Right ventricle myocardium superior (tissue), 1 donor: ENCODE data around the gene PPIL6. TPM values are rescaled to one million over a fixed set of nuclear protein-coding genes. Genes with fewer than 3 reads are reported as not detected.

ENCODE experiments used
- ATAC-seq: fragments of 200-7000 bp; cut with Tn5 transposase; one replicate; pipeline ENCODE4 v1.9.1; 2020; ENCODE audit warnings: mild to moderate bottlenecking; ENCODE audit not compliant: poor library complexity
- DNase-seq: peaks from one replicate; pipeline ENCODE4 v3.0.0-alpha.2; 2020
- intact Hi-C: fragments of 100-400 bp; cut with DNase I; formaldehyde crosslinking; loops from one replicate; pipeline ENCODE4 v1.11.2; 2022
- total RNA-seq: library from RNA; stranded (reverse); fragmentation: NEBNext Ultra II Directional; extraction: Animal tissue kit (Norgen Biotek cat#: 25700); gene quantifications from one replicate; pipeline ENCODE4 v1.2.1, GENCODE V29; 2021
- donor health status: DM: no; HTN: yes; CAD: no; lungs with severe emphysema.

PPIL6 gene
- total RNA-seq, 1 donor from 2014 or later = 5.5 TPM

- intact Hi-C loops = no loop called here
- ATAC-seq (no peak), DNase-seq (no peak)
Observed at GRCh38 chr6:109434456-109434855, 6.0 kb downstream of the PPIL6 start.

GRCh38 chr6:109429496-109429895, 10.9 kb downstream of the PPIL6 start:
- DNase-seq (no peak), ATAC-seq (no peak)
- intact Hi-C loops = no loop called here

- intact Hi-C loops = no loop called here
- DNase-seq = no peak
Observed at GRCh38 chr6:109428889-109429477, 11.4 kb downstream of the PPIL6 start.

GRCh38 chr6:109424946-109425345, 15.5 kb downstream of the PPIL6 start:
- ATAC-seq (no peak), DNase-seq (no peak)
- intact Hi-C loops = no loop called here

More at GRCh38 chr6:109428889-109429477, 11.4 kb downstream of the PPIL6 start:
- peak; percentile 52 for ATAC-seq

- intact Hi-C loops = no loop called here
- DNase-seq (no peak), ATAC-seq (no peak)
Observed at GRCh38 chr6:109421184-109421583, 19.2 kb downstream of the PPIL6 start.

GRCh38 chr6:109420751-109421150, 19.7 kb downstream of the PPIL6 start:
- intact Hi-C loops = no loop called here
- no peak for DNase-seq
- ATAC-seq = no peak

GRCh38 chr6:109417646-109418045, 22.8 kb downstream of the PPIL6 start:
- intact Hi-C loops = no loop called here
- ATAC-seq (no peak), DNase-seq (no peak)

- intact Hi-C loops = no loop called here
- ATAC-seq = no peak
- no peak for DNase-seq
Observed at GRCh38 chr6:109411034-109411433, 29.4 kb downstream of the PPIL6 start.

- intact Hi-C loops = no loop called here
- ATAC-seq (no peak), DNase-seq (no peak)
Observed at GRCh38 chr6:109406196-109406595, 34.2 kb downstream of the PPIL6 start.

GRCh38 chr6:109397020-109397419, 43.4 kb downstream of the PPIL6 start:
- intact Hi-C loops = no loop called here
- no peak for DNase-seq
- ATAC-seq = peak; percentile 39

- intact Hi-C loops = no loop called here
- ATAC-seq = no peak
- no peak for DNase-seq
Observed at GRCh38 chr6:109396046-109396718, 44.2 kb downstream of the PPIL6 start.

GRCh38 chr6:109393886-109394281, 46.5 kb downstream of the PPIL6 start:
- intact Hi-C loops = no loop called here
- no peak for ATAC-seq
- no peak for DNase-seq

GRCh38 chr6:109393157-109393885, 47.1 kb downstream of the PPIL6 start:
- no peak for ATAC-seq

GRCh38 chr6:109389650-109390274, 50.7 kb downstream of the PPIL6 start:
- DNase-seq = peak; percentile 49
- intact Hi-C loops = no loop called here
- peak; percentile 43 for ATAC-seq

More at GRCh38 chr6:109393157-109393885, 47.1 kb downstream of the PPIL6 start:
- no peak for DNase-seq
- intact Hi-C loops = no loop called here

GRCh38 chr6:109388265-109388664, 52.2 kb downstream of the PPIL6 start:
- ATAC-seq = no peak
- intact Hi-C loops = no loop called here
- no peak for DNase-seq

- DNase-seq (no peak), ATAC-seq (no peak)
- intact Hi-C loops = loop anchor here (2.0 to 5.0 kb wide), 2 partner anchors 196 to 289 kb away; partner anchors contain the start of genes CEP57L1 and SESN1
Observed at GRCh38 chr6:109383438-109383940, 56.9 kb downstream of the PPIL6 start.

GRCh38 chr6:109382576-109383437, 57.6 kb downstream of the PPIL6 start:
- peak; percentile 95 for ATAC-seq
- peak; percentile 96 for DNase-seq
- intact Hi-C loops = loop anchor here (2.0 to 5.0 kb wide), 2 partner anchors 196 to 288 kb away; partner anchors contain the start of genes CEP57L1 and SESN1
